Measurements from ENCODE around the gene PROX1. TPM values are rescaled to one million over a fixed set of nuclear protein-coding genes. Genes with fewer than 3 reads are reported as not detected.

Gene PROX1
- total RNA-seq, 1 experiment from 2014 or later: not detected

DNA sequence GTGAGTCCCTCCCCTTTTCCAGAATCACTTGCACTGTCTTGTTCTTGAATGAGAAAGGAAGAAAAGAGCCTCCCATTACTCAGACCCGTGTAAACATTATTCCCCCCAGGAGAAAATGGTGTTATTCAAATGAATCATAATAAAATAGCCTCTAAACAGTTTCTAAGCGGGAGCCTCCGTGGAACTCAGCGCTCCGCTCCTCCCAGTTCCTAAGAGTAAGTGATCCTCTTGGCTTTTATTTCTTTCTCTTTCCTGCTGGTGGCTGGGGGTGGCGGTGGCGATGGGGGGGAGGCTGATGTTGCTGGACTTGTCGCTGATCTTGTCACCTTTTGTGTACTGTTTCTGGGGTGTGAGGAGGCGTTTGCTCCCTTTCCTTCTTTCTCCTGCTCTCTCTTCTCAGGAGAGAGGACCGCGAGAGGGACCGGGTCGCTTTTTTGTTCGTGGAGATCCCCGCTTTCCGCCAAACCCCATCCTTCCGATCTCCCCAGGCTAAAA lies 781 bp downstream of the PROX1 start:
- Histone ChIP-seq H3K9me2 (ENCODE audit: insufficient read depth) (no peaks in the 10 kb centered on the region), H2AFZ (no peak overlapping the region), H3K36me3 (ENCODE audit: low read depth) (no peaks in the 10 kb centered on the region), H3K4me3 (no peak overlapping the region), H3K9me3 (ENCODE audit: insufficient read depth, low read depth) (no peaks in the 10 kb centered on the region), H3F3A (ENCODE audit: insufficient read depth, low read depth) (no peaks in the 10 kb centered on the region), H3K27ac (no peak overlapping the region), H3K4me2 (peak overlapping the region; percentile 26; the same call in 1 of the 2 replicates), H3K79me2 (ENCODE audit: low read depth) (no peaks in the 10 kb centered on the region), H3K4me1 (replicated peaks; ENCODE audit: insufficient read depth) (no peaks in the 10 kb centered on the region), H3K27me3 (ENCODE audit: insufficient read depth, low read depth) (no peaks in the 10 kb centered on the region), H4K20me1 (ENCODE audit: insufficient read depth) (no peaks in the 10 kb centered on the region)
- intact Hi-C loops (cut with micrococcal nuclease; ENCODE audit: unreplicated experiment): no loop called here
- CTCF ChIA-PET: no interaction called here
- DNase-seq: no peak
- TF ChIP-seq, protein P1, sequence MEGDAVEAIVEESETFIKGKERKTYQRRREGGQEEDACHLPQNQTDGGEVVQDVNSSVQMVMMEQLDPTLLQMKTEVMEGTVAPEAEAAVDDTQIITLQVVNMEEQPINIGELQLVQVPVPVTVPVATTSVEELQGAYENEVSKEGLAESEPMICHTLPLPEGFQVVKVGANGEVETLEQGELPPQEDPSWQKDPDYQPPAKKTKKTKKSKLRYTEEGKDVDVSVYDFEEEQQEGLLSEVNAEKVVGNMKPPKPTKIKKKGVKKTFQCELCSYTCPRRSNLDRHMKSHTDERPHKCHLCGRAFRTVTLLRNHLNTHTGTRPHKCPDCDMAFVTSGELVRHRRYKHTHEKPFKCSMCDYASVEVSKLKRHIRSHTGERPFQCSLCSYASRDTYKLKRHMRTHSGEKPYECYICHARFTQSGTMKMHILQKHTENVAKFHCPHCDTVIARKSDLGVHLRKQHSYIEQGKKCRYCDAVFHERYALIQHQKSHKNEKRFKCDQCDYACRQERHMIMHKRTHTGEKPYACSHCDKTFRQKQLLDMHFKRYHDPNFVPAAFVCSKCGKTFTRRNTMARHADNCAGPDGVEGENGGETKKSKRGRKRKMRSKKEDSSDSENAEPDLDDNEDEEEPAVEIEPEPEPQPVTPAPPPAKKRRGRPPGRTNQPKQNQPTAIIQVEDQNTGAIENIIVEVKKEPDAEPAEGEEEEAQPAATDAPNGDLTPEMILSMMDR (conservative IDR thresholded peaks at IDR 0.05): no peak
- TF ChIP-seq EZH2 (IDR thresholded peaks at IDR 0.05; ENCODE audit: low read depth): no peak
- no TSS peak for BruUV-seq (replicated peaks)
- POLR2A ChIA-PET (ENCODE audit: unreplicated experiment): no interaction called here

DNA sequence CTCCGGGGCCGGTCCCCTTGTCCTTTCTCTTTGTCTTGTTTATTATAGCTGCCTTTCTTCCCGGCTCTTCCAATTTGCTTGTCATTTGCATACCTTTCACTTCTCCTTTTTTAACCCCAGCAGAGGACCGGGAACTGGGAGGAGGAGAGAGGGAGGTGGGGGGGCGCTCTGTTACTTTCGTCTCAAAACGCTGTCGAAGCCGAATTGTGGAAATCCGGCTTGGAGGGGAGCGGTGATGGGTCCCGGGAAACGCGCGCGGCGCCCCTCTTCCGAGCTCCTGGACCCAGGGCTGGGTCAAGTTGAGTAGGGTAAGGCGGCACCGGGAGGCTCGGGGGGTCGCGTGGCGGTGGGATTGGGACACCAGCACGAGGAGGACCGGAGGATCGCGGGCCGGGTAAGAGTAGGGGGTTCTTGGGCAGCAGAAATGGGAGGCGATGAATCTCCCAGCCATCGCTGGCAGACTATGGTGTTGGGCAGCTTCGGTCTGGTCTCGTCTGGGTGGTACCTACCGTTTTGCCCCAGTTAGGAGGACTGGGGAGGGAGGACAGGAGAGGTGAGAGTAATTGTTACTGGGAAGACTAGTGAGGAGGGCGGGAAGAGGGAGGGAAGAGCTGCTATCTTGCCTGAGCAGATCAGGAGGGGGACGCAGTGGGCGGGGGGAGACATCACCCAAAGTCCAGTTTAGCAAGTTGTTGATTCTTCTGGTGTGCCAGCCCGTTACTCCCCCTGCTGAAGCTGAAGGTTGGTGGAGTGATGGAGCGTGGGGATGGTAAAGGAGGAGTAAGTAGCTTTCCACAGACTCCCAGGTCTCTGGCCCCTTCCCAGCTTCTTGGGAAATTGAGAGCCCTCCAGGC lies 1.5 kb downstream of the PROX1 start:
- H3K4me3 ChIP-seq: no peak overlapping the region
- BruUV-seq (replicated peaks): no TSS peak
- no peaks in the 10 kb centered on the region for H4K20me1 ChIP-seq (ENCODE audit: insufficient read depth)
- no peak for DNase-seq
- no peaks in the 10 kb centered on the region for H3K79me2 ChIP-seq (ENCODE audit: low read depth)
- no peak for TF ChIP-seq EZH2 (IDR thresholded peaks at IDR 0.05; ENCODE audit: low read depth)
- TF ChIP-seq, protein P1 (conservative IDR thresholded peaks at IDR 0.05): no peak
- no peak overlapping the region for H2AFZ ChIP-seq
- intact Hi-C loops (cut with micrococcal nuclease; ENCODE audit: unreplicated experiment): no loop called here
- no peaks in the 10 kb centered on the region for H3K27me3 ChIP-seq (ENCODE audit: insufficient read depth, low read depth)
- H3F3A ChIP-seq (ENCODE audit: insufficient read depth, low read depth): no peaks in the 10 kb centered on the region
- H3K36me3 ChIP-seq (ENCODE audit: low read depth): no peaks in the 10 kb centered on the region
- no peaks in the 10 kb centered on the region for H3K4me1 ChIP-seq (replicated peaks; ENCODE audit: insufficient read depth)
- no peaks in the 10 kb centered on the region for H3K9me2 ChIP-seq (ENCODE audit: insufficient read depth)
- POLR2A ChIA-PET (ENCODE audit: unreplicated experiment): no interaction called here
- peak overlapping the region; percentile 26; the same call in 1 of the 2 replicates for H3K4me2 ChIP-seq
- CTCF ChIA-PET: no interaction called here
- H3K27ac ChIP-seq: no peak overlapping the region
- H3K9me3 ChIP-seq (ENCODE audit: insufficient read depth, low read depth): no peaks in the 10 kb centered on the region

- no peaks in the 10 kb centered on the region for H4K20me1 ChIP-seq (ENCODE audit: insufficient read depth)
- no peaks in the 10 kb centered on the region for H3K27me3 ChIP-seq (ENCODE audit: insufficient read depth, low read depth)
- H3K4me3 ChIP-seq: no peak overlapping the region
- H3K9me2 ChIP-seq (ENCODE audit: insufficient read depth): no peaks in the 10 kb centered on the region
- ChIA-PET POLR2A (ENCODE audit: unreplicated experiment) (no interaction called here), CTCF (no interaction called here)
- no peaks in the 10 kb centered on the region for H3F3A ChIP-seq (ENCODE audit: insufficient read depth, low read depth)
- no peak for DNase-seq
- BruUV-seq (replicated peaks): no TSS peak
- intact Hi-C loops (cut with micrococcal nuclease; ENCODE audit: unreplicated experiment): no loop called here
- no peaks in the 10 kb centered on the region for H3K9me3 ChIP-seq (ENCODE audit: insufficient read depth, low read depth)
- H3K27ac ChIP-seq: no peak overlapping the region
- H3K4me1 ChIP-seq (replicated peaks; ENCODE audit: insufficient read depth): no peaks in the 10 kb centered on the region
- no peak overlapping the region for H3K4me2 ChIP-seq
- H3K79me2 ChIP-seq (ENCODE audit: low read depth): no peaks in the 10 kb centered on the region
- H3K36me3 ChIP-seq (ENCODE audit: low read depth): no peaks in the 10 kb centered on the region
- no peak overlapping the region; the same call in 1 of the 2 replicates for H2AFZ ChIP-seq
- TF ChIP-seq EZH2 (IDR thresholded peaks at IDR 0.05; ENCODE audit: low read depth): no peak
- TF ChIP-seq, protein P1 (conservative IDR thresholded peaks at IDR 0.05): no peak
Observed at GRCh38 chr1:213993929-213994328, 6.2 kb downstream of the PROX1 start.
